Activated CD8-positive, alpha-beta T cell treated with anti-CD3 and anti-CD28 coated beads for 36 hours (primary cell): ENCODE data around the gene PGLYRP3. TPM values are rescaled to one million over a fixed set of nuclear protein-coding genes. Genes with fewer than 3 reads are reported as not detected.

Source experiments
- ATAC-seq: fragments of 200-7000 bp; cut with Tn5 transposase; one replicate; pipeline ENCODE4 v1.10.0; 2021; ENCODE audit warnings: mild to moderate bottlenecking, moderate library complexity
- CTCF ChIA-PET: fragments of 350-600 bp; sonication (Branson Sonifier 250); formaldehyde crosslinking; loops from one replicate; lab custom pipeline; 2021; ENCODE audit warnings: antibody characterized with exemption; lab: Charles Lee
- POLR2A ChIA-PET: fragments of 350-600 bp; sonication (Branson Sonifier 250); formaldehyde crosslinking; loops from one replicate; lab custom pipeline; 2021; ENCODE audit warnings: antibody characterized with exemption; lab: Charles Lee
- DNase-seq: peaks from one replicate; pipeline ENCODE4 v3.0.0-alpha.2; 2020
- H3K27ac Mint-ChIP-seq: one replicate; pipeline ENCODE4 v1.8.0; 2021; ENCODE audit warnings: mild to moderate bottlenecking, mixed read lengths
- H3K27me3 Mint-ChIP-seq: one replicate; pipeline ENCODE4 v1.8.0; 2021; ENCODE audit warnings: mixed read lengths
- H3K36me3 Mint-ChIP-seq: one replicate; pipeline ENCODE4 v1.8.0; 2021; ENCODE audit warnings: low read depth, mixed read lengths
- H3K4me1 Mint-ChIP-seq: one replicate; pipeline ENCODE4 v1.8.0; 2021; ENCODE audit warnings: low read depth, mixed read lengths
- H3K4me3 Mint-ChIP-seq: one replicate; pipeline ENCODE4 v1.8.0; 2021; ENCODE audit warnings: mild to moderate bottlenecking, moderate library complexity, mixed read lengths
- H3K9me3 Mint-ChIP-seq: one replicate; pipeline ENCODE4 v1.8.0; 2021; ENCODE audit warnings: mixed read lengths
- CTCF ChIP-seq: fragments of 200-600 bp; IDR thresholded peaks from one replicate; pipeline ENCODE4 v1.8.0; 2022; ENCODE audit warnings: antibody characterized with exemption, mild to moderate bottlenecking
- intact Hi-C: fragments of 100-400 bp; cut with micrococcal nuclease; formaldehyde crosslinking; loops from one replicate; pipeline ENCODE4 v1.10.0; 2022
- total RNA-seq, 2 experiments: library from RNA; stranded (reverse); gene quantifications; one replicate each; pipeline ENCODE4 v1.2.3, GENCODE V29; 2021

The PGLYRP3 gene
- total RNA-seq, 2 experiments from 2014 or later: not detected

DNA sequence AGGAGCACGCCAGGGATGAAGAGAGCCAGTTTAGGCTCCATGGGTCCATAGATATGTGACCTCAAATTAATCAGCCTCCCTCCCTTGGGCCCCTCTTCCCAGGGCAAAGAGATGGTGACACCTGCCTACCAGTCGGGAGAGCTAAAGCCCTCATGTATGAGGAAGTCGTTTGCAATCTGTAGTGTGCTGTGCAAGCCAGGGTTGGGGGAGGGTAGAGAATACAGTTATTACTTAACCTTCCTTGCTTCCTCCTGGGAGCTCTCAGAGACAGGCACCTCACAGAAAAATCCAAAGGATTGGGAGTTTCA lies 31.9 kb upstream of the PGLYRP3 start:
- Mint-ChIP-seq H3K9me3 (no peaks in the 10 kb centered on the region), H3K4me1 (peaks cover 44% of the 10 kb centered on the region), H3K4me3 (no peak overlapping the region), H3K27me3 (peaks cover 24% of the 10 kb centered on the region), H3K36me3 (no peaks in the 10 kb centered on the region), H3K27ac (no peak overlapping the region)
- no peak for ATAC-seq
- ChIA-PET CTCF (interaction anchor here (0.6 to 6.4 kb wide), 3 partner anchors 9 to 150 kb away, joined by 3 to 35 read pairs (median 4); partner anchors contain the start of gene S100A9), POLR2A (no interaction called here)
- TF ChIP-seq CTCF: no peak
- no peak for DNase-seq
- intact Hi-C loops: no loop called here

DNA sequence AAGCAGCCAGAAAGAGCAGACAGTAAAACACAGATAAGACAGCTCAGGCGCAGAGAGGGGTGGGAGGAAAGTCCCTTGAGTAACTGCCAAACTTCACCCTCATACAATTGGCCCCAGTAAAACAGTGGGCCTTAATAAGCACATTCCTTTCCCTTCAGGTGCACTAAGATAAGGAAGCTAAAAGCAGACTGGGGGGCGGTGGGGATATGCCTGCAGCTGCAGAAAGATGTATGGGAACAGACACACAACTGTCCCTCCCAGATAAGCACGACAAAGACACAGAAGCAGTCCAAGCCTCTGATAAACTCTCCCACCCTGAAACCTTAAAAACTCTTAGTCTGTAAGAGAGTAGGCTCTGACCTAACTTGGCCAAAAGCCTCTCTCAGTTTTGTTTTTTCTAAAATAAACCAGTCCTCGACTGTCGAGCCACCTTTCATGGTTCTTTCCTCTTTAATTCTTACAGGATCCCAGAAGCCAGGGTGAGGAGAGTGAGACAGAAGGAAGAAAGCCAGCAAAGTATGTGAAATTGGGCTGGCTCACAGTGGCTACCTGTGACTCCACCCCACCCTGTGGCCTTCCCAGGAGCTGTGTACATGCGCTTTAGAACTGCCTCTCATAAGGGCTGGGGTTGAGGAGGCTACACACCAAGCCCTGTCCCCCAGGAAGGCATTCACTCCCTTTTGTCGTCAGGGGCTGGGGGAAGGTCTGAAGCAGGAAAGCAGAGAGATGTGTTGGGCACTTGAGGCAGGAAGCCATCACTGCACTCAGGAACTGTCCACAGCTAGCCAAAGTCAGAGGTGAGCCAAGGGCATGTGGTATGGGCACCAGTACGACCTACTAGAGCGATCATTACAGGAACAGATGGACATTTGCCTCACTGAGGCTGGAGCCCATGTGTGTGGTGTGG lies 31.3 kb upstream of the PGLYRP3 start:
- Mint-ChIP-seq H3K4me1 (peaks cover 46% of the 10 kb centered on the region), H3K36me3 (no peaks in the 10 kb centered on the region), H3K9me3 (no peaks in the 10 kb centered on the region), H3K4me3 (no peak overlapping the region), H3K27me3 (peaks cover 24% of the 10 kb centered on the region), H3K27ac (no peak overlapping the region)
- no peak for ATAC-seq
- no peak for DNase-seq
- POLR2A ChIA-PET: no interaction called here
- CTCF ChIA-PET: interaction anchor here (1.1 to 6.4 kb wide), 4 partner anchors 10 to 152 kb away, joined by 4 to 35 read pairs (median 4); partner anchors contain the start of gene S100A9
- TF ChIP-seq CTCF: no peak
- intact Hi-C loops: no loop called here

DNA sequence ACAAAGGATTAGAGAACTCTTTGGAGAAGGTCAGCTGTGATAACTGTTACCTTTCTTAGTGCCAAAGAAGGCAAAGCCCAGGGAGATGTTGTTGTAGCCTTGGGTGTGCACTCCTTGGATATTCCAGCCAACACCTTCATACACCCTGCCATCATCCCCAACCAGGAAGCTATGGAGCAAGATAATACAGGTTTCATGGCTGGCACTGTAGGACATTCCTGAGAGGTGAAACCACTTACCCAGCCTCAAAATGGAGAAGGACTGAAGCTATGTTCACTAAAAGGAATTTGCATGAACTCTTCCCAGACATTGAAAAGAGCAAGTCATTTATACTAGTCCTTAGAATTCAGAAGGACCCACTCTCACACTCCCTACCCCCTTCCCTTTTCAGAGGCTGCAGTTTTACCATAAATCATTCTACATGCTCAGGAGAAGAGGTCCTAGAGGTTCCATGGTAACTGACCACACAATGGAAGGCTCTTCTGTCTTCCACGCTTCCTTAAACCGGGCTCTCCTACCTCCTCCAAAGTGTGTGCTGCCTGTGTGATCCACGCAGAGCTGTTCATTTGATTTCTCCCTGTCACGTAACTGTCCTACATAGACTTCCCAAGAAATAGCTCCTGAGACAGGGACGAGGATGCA lies 30.4 kb upstream of the PGLYRP3 start:
- ChIA-PET CTCF (interaction anchor here (1.1 to 6.4 kb wide), 4 partner anchors 11 to 153 kb away, joined by 4 to 35 read pairs (median 4); partner anchors contain the start of gene S100A9), POLR2A (interaction anchor here (0.6 kb wide), 1 partner anchor 32 kb away, joined by 3 read pairs; no protein-coding TSS in a partner anchor)
- H3K9me3 Mint-ChIP-seq: no peaks in the 10 kb centered on the region
- H3K27me3 Mint-ChIP-seq: peaks cover 24% of the 10 kb centered on the region
- no peak for DNase-seq
- no peak for ATAC-seq
- no peak overlapping the region for H3K27ac Mint-ChIP-seq
- no peak overlapping the region for H3K4me3 Mint-ChIP-seq
- no peaks in the 10 kb centered on the region for H3K36me3 Mint-ChIP-seq
- intact Hi-C loops: no loop called here
- peaks cover 47% of the 10 kb centered on the region for H3K4me1 Mint-ChIP-seq
- no peak for TF ChIP-seq CTCF

DNA sequence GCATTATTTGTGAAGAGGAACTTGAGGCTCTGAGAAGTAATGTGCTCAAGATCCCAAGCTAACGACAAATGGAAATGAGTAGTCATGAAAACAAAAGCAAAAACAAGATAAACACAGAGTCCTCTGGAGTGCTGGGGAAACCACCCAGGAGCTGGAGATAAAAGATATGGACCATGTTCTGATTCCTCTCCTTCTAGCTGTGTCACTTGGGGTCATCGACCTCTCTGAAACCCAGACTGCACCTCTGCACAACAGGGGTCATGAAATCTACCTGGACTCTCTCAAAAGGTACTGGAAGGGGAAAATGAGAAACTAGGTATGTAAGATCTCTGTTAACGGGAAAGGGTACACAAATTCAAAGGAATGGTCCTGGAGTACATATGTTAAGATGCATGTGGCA lies 29.4 kb upstream of the PGLYRP3 start:
- CTCF ChIA-PET: interaction anchor here (6.4 kb wide), 1 partner anchor 12 kb away, joined by 35 read pairs; no protein-coding TSS in a partner anchor
- peaks cover 18% of the 10 kb centered on the region for H3K27me3 Mint-ChIP-seq
- TF ChIP-seq CTCF: no peak

More for the DNA sequence above, 29.4 kb upstream of the PGLYRP3 start:
- intact Hi-C loops: no loop called here
- H3K4me3 Mint-ChIP-seq: no peak overlapping the region
- H3K27ac Mint-ChIP-seq: no peak overlapping the region
- POLR2A ChIA-PET: interaction anchor here (0.6 kb wide), 1 partner anchor 31 kb away, joined by 3 read pairs; no protein-coding TSS in a partner anchor
- H3K4me1 Mint-ChIP-seq: peaks cover 47% of the 10 kb centered on the region
- H3K36me3 Mint-ChIP-seq: no peaks in the 10 kb centered on the region
- ATAC-seq (no peak), DNase-seq (no peak)
- no peaks in the 10 kb centered on the region for H3K9me3 Mint-ChIP-seq
